HUES64 (cell line): ENCODE data around the gene RAB11FIP5.

ENCODE experiments used
- H3K27ac ChIP-seq: 2 replicates; pipeline ENCODE4 v1.7.0; 2013; ENCODE audit warnings: low read depth, low read length, inconsistent platforms
- H3K27me3 ChIP-seq: 2 replicates; pipeline ENCODE4 v1.6.1; 2013; ENCODE audit warnings: mild to moderate bottlenecking, low read length; ENCODE audit not compliant: insufficient read depth
- H3K36me3 ChIP-seq: 2 replicates; pipeline ENCODE4 v1.6.1; 2013; ENCODE audit warnings: mild to moderate bottlenecking, low read length; ENCODE audit not compliant: insufficient read depth
- H3K4me1 ChIP-seq: 2 replicates; pipeline ENCODE4 v1.6.1; 2013; ENCODE audit warnings: mild to moderate bottlenecking, low read length, moderate library complexity; ENCODE audit not compliant: insufficient read depth
- H3K4me3 ChIP-seq: 2 replicates; pipeline ENCODE4 v1.5.1; 2013; ENCODE audit warnings: mild to moderate bottlenecking, low read length, moderate library complexity
- H3K9ac ChIP-seq: 2 replicates; pipeline ENCODE4 v1.6.1; 2013; ENCODE audit warnings: mild to moderate bottlenecking, low read depth, low read length
- H3K9me3 ChIP-seq: 2 replicates; pipeline ENCODE4 v1.6.1; 2013; ENCODE audit warnings: low read depth, low read length; ENCODE audit not compliant: insufficient read depth
- WGBS: fragments of 150-250, 120-280 bp; methylation state at CpG from one replicate; pipeline ENCODE4 v1.1.7; 2013; ENCODE audit warnings: missing lambda C conversion rate; 5-methylcytosine and 5-hydroxymethylcytosine counted together

Gene RAB11FIP5

DNA sequence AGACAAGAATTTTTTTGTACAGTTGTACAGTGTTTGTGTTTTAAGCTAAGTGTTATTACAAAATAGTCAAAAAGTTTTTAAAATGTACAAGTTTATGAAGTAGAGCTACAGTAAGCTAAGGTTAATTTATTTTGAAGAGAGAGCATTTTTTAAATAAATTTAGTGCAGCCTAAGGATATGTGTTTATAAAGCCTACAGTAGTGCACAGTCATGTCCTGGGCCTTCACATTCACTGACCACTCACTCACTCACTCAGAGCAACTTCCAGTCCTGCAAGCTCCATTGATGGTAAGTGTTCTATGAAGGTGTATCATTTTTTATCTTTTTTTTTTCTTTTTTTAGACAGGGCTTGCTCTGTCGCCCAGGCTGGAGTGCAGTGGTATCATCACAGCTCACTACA is 85.4 kb downstream of the RAB11FIP5 start:
- peaks cover 9% of the 10 kb centered on the region for H3K36me3 ChIP-seq
- no peak overlapping the region for H3K27ac ChIP-seq
- no peak overlapping the region for H3K9ac ChIP-seq
- 81% methylated on average over 1 of the region's 1 CpG for WGBS
- no peaks in the 10 kb centered on the region for H3K4me1 ChIP-seq
- no peak overlapping the region for H3K4me3 ChIP-seq
- no peaks in the 10 kb centered on the region for H3K27me3 ChIP-seq
- no peaks in the 10 kb centered on the region for H3K9me3 ChIP-seq

DNA sequence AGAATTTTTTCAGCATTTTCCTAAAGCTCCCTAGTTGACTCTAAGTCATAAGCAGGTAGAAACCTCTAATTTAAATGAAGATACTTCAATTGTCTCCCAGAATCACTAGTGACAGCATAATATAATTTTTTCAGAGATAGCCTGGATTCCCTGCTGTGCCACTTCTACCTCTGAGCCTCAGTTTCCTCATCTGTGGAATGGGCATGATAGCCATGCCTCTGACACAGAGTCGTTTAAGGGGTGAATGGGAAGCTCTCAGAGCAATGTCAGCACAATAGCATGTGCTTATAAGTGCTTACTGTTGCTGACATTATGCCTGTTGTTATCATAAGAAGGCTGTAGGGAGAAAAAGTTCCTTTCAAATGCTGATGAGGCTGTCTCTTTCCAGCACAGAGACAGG is 89.3 kb downstream of the RAB11FIP5 start:
- H3K27me3 ChIP-seq, result no peaks in the 10 kb centered on the region
- H3K9ac ChIP-seq, result no peak overlapping the region
- no peaks in the 10 kb centered on the region for H3K9me3 ChIP-seq
- H3K4me3 ChIP-seq, result no peak overlapping the region
- peaks cover 9% of the 10 kb centered on the region for H3K36me3 ChIP-seq
- no peaks in the 10 kb centered on the region for H3K4me1 ChIP-seq
- no peak overlapping the region for H3K27ac ChIP-seq
- WGBS, result 72% methylated on average over 1 of the region's 1 CpG
